ENCODE data around the gene PRR19.
A peak's percentile ranks its signal among the peaks of the same experiment; 100 is the strongest.

The PRR19 gene

DNA sequence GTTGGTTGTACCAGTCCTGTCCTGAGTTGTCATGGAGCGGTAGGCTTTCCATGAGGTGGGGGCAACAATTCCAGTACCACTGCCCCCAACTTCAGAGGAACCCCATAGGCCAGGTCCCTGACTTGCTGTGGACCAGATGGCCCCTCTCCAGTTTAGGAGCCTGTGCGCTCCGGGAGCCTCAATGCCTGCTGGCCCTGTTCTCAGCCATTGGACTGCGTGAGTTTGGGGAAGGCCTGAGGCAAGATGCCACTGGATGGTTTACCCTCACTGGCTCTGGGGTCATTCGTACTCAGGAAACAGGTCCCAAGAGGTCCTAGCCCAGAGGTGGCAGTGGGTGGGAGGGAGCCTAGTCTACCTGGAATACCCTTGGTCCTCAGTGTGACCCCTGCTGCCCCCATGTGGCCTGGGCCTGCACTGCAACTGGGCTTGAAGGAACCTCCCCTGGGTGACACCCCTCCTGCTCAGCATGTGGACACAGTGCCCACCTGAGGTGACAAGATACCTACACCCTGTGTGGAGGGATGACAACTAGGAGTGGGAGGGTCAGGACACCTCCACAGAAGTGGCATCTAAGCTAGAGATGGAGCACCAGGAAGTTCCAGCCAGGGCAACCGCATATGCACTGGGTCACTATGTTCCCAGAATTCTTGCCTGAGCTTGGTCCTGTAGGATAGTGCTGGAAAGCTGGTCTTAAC lies 6.0 kb upstream of the PRR19 start:
- peak; percentile 83 for DNase-seq (ENCODE audit: low read depth)

DNA sequence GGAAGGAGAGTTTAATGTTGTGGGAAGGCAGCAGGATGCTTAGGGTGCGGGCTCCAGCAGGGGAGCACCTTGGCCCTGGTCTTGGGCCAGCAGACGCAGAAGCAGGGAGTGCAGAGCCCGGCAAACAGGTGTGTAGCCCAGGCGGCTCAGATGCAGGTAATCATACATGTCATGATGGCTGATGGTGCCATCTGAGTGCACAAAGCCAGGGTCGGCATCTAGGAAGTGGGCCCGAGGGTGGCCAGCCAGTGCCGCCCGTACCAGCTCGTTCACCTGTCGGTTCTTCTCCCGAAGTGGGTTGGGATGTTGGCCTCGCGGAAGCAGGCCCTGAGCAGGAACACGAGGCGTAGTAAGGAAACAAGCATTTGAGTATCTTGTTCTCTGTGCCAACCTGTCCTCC lies 4.9 kb upstream of the PRR19 start:
- DNase-seq (ENCODE audit: low read depth): no peak

DNA sequence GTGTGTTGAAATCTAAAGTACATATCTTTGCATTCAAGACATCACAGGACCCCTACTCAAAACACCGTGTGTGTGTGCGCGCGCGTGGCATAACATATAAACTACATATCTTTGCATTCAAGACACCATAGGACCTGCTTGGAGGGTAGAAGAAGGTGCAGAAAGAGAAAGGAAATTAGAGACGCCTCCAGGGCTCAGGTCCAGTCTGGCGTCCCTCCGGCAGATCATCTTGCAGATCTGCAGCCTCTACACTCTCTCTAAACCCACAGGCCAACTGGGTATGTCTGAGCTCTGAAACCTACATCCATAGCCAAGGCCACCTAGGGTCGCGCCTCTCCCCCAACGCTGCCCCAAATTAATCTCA lies 1.2 kb downstream of the PRR19 start:
- no peak for DNase-seq (ENCODE audit: low read depth)

DNA sequence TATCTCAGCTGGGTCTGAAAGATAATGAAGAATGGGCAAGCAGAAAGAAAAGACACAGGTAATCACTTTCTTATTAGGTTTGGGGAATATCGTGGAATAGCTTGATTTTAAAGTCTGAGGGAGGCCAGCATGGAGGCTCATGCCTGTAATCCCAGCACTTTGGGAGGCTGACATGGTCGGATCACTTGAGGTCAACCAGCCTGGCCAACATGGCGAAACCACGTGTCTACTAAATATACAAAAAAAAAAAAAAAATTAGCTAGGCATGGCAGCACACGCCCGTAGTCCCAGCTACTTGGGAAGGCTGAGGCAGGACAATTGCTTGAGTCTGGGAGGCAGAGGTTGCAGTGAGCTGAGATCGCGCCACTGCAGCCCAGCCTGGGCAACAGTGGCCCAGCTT lies 1.9 kb downstream of the PRR19 start:
- DNase-seq (ENCODE audit: low read depth): no peak

DNA sequence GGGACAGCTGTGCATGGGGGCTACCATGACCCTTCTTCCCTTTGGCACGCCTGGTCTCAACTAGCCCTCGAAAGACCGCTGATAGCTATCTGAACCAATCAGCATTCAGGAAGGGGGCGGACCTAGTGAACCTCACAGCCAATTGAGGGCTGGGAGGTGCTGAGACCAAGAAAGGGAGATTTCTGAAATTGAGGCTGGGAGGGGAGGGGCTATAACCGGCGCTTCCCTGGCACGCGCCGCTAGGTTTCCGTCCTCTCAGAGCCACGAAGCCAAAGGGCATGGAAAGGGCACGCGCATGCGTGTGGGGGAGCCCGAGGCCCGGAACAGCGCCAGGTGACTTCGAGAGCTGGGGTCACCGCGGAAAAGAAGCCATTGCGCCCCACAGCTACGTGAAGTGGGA lies 4.7 kb downstream of the PRR19 start:
- DNase-seq (ENCODE audit: low read depth): no peak

DNA sequence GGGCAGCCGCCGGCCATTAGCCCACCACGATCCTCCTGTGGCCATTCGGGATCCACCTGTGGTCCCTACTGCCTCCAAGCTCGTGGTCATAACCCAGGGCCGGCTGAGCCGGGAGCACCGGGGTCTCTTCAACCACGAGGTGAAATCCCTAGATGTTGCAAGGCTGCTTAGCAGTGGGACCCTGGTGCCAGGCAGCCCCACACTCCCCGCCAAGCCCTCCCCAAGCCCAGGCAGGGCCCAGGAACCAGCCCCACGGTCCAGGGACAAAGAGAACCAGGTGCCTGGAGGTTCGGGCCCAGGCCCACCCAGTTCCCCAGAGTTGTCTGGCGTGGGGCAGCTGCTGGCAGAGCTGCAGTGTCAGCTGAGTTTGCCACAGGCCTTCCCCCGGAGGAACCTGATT lies 7.8 kb downstream of the PRR19 start:
- DNase-seq (ENCODE audit: low read depth): no peak

DNA sequence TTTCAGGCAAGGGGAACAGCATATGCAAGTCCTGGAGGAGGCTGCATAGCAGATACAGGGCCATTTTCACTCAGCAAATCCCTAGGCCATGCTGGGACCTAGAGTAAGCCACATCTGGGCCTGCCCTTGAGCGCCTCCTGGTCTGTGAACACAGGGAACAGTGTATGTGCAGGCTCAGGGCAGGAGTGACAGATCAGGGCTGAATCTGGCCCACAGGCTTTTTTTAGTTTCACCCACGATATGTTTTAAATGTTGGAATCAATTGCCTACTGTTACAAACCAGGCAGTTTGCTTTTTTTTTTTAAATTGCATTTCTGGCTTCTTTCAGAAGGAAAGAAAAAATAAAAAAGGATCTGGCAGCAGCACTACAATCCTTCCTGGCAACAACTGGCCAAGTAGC lies 9.7 kb downstream of the PRR19 start:
- no peak for DNase-seq (ENCODE audit: low read depth)

DNA sequence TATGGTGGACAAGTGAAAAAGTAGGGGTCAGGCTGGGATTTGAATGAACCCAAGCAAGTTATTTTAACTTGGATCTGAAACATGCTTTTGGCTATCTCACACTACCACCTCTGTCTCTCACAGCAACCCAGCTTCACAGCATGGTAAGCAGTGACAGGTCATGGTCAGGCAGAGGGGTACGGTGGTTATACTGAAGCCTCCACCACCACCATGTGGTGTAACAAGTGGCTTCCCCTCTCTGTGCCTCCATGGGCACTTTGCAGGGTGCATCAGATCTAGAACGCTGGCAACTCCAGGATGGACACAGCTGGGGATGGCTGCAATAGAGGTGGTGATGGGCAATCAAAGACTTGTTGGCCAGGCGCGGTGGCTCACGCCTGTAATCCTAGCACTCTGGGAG lies 10.4 kb downstream of the PRR19 start:
- no peak for DNase-seq (ENCODE audit: low read depth)

DNA sequence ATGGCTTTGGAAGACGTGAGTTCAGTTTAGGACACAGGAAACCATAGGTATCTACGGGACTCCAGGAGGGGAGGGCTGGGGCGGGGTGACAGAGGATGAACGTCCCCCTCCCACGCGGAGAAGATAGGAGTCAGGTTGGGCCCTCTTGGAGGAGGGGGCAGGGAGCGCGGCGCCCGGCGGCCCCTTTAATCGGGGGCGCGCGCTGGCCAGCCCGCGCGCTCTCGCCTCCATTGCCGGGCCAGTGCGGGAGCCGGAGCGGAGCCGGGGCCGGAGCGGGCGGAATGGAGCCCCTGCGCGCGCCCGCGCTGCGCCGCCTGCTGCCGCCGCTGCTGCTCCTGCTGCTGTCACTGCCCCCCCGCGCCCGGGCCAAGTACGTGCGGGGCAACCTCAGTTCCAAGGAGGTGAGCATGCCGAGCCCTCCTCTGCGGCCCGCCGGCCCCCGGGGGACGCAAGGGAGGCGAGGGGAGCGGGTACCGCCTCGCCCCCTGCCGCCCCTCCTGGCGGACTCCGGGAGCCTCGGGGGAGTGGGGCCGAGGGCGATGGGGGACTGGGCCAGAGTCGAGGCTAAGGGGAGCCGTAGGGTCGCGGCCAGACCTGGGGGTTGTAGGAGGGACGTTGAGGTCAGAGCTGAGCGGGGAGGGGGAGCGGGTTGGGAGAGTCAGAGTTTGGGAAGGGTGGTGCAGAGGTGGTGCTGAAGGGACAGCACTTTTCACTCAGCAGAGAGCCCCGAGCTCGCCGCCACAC lies 11.3 kb downstream of the PRR19 start, which contains the start of gene TMEM145:
Gene TMEM145 (plus strand): TSS at position 214 of the 744 bp plus-strand sequence. CDS start 68 bp downstream, at position 282.
- no peak for DNase-seq (ENCODE audit: low read depth)

DNA sequence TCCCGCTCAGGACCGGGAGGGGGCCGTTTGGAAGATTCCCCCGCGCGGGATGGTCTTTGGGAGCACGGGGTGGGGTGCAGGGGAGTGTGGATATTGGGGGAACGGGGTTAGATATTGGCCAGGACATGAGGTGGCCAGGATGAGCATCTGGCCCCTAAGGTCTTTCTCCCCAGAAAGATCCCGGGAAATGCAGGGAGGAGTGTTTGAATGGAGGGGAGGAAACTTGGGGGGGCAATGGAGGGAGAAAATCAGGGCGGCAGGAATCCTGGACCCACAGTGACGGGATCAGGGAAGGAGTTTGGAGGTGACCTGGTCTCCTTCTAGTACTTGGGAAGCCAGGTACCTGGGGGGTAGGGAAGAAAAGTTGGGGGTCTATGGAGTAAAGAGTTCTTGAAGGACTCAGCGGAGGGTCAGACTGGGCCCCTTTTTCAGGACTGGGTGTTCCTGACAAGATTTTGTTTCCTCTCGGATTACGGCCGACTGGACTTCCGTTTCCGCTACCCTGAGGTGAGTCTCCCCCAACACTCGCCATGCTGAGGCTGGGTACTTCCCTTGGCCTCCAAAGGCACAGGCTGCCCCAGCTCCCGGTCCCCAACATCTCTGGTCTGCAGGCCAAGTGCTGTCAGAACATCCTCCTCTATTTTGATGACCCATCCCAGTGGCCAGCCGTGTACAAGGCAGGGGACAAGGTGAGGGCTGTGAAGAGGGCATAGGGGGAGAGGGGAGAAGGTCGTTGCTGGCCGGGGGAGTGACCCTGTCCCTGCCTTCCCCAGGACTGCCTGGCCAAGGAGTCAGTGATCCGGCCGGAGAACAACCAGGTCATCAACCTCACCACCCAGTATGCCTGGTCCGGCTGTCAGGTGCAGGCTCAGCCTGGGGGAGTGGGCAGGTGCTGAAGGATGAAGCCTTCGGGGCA lies 12.2 kb downstream of the PRR19 start:
- DNase-seq (ENCODE audit: low read depth): no peak

DNA sequence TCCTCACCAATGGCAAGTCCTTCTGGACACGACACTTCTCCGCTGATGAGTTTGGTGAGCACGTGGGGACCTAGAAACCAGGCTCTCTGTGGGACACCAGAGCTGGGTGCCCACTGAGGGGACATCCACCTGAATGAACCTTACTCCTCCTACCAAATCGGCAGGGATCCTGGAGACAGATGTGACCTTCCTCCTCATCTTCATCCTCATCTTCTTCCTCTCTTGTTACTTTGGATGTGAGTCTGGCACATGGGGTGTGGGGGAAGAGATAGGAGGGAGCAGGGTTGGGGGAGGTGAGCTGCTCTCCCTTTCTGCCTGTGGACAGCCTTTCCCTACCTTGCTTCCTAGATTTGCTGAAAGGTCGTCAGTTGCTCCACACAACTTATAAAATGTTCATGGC lies 13.1 kb downstream of the PRR19 start:
- DNase-seq (ENCODE audit: low read depth): no peak

DNA sequence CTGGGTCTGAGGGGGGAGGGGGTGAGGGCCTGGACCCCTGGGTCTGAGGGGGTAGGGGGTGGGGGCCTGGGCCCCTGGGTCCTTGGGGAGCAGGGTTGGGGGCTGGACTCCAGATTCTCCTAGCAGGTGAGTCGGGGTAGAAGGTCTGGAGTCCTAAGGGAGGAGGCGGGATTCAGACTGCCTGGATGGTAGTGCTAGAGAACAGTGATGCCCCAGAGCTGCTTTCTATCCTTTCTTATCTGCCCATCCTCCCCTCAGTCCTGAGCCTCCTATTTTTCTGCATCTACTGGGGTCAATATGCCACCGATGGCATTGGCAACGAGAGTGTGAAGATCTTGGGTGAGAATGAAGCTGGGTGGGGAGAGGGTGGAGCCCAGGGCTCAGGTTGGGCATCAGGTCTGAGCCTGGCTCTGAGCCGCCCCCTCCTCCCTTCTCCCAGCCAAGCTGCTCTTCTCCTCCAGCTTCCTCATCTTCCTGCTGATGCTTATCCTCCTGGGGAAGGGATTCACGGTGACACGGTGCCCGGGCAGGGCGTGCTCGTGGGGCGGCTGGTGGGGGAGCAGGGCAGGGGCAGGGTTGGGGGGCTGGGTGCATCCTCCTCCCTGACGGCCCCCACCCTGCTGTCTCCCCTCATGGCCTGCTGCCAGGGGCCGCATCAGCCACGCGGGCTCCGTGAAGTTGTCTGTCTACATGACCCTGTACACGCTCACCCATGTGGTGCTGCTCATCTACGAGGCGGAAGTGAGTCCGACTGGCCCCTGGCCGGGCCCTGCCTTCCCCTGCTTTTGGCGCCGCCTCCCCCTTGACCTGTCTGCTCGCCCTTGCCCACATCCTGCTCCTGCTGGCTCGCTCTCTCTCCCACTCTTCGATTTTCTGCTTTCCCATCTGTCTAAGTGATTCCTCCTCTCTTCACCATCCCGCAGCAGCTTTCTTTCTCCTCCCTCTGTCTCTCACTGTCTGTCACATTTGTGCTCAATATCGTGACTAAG lies 14.6 kb downstream of the PRR19 start:
- DNase-seq (ENCODE audit: low read depth): no peak

DNA sequence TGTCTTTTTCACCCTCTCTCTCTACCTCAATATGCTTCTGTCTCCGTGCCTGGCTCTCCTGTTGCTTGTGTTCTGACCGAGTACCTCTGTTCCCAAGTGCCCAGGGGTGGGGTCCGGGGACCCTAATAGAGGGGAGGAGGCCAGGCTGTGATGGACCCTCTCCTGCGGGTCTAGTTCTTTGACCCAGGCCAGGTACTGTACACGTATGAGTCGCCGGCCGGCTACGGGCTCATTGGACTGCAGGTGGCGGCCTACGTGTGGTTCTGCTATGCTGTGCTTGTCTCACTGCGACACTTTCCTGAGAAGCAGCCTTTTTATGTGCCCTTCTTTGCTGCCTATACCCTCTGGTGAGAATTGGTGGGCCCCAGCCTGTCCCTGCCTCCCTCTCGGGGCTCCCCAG lies 15.6 kb downstream of the PRR19 start:
- no peak for DNase-seq (ENCODE audit: low read depth)

DNA sequence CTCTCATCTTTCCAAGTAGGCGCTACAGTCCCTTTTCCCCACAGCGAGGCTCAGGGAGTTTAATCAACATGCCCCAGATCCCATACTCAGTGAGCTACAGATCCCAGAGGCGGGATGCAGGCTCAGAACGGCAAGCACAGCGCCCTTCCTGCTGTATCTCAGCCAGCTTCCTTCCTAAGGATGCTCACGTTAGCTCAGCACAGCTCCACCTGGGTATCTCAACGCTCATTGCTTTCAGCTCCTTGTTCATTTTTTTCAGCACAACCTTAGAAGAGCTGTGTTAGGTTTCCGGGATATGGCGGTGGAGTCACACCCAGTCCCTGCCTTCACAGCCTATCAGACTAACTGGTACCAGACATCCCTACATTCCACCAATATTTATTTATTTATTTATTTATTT lies 20.4 kb downstream of the PRR19 start:
- DNase-seq (ENCODE audit: low read depth): no peak

DNA sequence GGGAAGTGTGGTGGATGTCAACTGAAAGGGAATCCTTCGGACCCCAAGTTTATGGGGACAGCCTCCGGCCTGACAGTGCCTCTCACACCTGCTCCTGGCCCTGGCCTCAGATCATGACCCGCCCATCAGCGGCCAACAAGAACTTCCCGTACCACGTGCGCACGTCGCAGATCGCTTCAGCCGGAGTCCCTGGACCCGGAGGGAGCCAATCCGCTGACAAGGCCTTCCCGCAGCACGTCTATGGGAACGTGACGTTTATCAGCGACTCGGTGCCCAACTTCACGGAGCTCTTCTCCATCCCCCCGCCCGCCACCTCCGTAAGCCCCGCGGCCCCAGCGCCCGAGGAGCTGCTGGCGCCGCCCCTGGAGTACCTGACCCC lies 21.5 kb downstream of the PRR19 start:
- no peak for DNase-seq (ENCODE audit: low read depth)

DNA sequence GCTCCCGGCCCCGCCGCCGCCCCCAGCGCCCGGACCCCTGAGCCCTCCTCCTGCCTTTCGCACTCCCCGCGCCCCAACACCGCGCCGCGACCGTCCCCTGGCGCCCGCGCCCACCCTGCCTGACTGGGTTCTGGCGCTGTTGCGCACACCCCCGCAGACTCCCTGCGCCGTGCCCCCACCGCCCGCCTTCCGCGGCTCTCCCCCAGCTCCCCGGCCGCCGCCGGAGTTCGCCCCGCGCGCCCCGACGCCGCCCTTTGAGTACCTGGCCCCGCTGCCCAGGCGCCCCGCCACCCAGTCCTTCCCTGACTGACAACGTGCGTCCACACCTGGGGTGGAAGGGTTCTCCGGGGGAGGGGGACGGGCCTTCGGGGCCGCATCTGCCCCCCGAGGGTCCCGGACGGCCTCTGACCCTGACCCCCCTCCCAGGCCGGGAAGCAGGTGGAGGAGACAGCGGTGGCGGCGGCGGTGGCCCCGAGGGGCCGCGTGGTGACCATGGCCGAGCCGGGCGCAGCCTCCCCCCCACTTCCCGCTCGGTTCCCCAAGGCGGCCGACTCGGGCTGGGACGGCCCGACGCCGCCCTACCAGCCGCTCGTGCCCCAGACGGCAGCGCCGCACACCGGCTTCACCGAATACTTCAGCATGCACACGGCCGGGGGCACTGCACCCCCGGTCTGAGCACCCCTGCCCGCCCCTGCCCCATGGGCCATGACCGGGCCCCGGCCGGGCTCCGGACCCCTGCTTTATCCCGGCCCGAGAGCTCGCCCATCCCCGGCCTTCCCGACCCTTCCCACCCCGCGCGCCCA lies 22.1 kb downstream of the PRR19 start:
- no peak for DNase-seq (ENCODE audit: low read depth)

DNA sequence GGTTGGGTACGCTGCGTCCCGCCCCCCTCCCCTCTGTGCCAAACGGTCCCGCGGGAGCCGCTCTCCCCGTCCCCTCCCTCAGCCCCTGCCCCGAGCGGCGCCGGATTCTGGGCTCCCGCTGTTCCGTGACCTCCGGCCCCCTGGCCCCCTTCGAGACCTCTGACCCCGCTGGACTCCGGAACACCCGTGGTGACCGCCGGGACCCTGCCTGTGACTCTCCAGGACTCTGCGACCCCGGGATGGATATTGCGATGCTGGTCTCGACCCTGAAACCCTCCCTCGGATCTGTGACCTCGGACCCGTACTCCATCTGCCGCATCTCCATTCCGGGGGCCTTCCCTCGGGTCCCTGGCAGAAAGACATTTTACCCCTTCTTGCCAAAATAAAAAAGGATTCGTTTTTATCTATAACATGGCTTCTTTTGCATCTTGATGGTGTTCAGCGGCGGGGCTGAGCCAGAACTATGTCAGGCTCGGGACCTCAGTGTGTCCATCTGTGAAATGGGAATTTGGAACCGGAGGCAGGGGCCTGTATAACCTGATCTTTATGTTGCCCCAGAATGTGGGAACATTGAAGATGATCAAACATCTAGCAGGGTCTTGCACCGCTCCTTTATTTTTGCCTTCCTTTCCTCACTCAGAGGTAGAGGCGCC lies 22.8 kb downstream of the PRR19 start:
- DNase-seq (ENCODE audit: low read depth): no peak

DNA sequence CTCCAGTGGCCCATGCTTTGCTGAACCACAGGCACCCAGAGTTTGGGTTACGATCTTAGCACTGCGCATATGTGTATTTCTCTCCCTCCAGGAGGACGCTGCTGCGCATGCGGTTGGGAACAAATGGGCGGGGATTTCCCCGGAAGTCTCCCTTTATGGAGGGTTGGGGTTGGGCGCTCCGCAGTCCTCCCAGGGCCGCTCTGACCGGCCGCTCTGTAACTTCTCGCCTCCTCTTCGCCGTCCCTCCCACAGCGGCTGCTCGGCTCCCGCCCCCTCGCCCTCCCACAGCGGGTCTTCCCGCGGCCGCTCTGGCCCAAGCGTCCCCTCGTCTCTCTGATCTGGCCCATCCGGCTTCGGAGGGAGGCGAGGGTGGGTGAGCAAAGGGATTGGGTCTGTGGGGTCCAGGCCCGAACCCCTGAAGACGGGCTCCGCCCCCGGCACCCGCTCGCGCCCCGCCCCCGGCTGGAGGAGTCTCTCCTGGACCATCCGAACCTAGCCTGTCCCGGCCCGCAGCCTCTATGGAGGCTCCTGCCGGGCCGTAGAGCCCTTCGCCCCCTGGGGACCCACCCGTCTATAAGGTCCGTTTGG lies 23.5 kb downstream of the PRR19 start, which contains the start of gene MEGF8:
Gene MEGF8 (plus strand): TSS at position 328 of the 588 bp plus-strand sequence. CDS start 609 bp downstream, outside the sequence.
- peak; percentile 90 for DNase-seq (ENCODE audit: low read depth)

DNA sequence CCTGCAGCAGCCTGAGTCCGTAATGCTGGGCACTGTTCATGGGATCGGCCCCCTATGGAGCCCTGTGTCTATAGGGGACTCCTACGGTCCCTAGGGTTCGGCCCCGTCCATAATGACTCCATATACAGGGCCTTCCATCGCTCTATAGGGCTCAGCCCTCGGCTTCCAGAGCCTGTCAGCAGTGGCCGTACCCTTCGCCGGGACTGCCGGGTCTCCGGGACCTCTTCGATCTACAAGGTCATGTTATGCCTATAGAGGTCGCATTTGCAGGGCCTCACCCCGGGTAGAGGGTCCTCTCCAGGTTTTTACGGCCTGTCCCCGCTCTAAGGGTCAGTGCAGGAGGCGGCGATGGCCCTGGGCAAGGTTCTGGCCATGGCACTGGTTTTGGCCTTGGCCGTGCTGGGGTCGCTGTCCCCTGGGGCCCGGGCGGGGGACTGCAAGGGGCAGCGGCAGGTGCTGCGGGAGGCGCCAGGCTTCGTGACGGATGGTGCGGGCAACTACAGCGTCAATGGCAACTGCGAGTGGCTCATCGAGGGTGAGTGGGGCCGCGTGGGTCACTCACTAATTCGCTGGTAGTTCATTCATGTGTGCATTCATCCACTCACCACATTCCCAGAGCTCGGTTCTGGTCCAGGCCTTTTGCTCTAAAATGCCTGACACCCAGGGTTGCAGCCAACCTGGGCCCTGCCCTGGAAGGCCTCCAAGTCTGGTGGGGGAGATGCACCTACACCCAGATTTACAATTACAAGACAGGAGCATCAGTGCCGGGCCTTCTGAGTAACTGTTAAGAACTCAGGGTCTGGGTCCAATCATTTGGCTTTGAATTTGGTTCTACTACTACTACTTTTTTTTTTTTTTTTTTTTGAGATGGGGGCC lies 24.2 kb downstream of the PRR19 start:
- no peak for DNase-seq (ENCODE audit: low read depth)

All from stimulated activated CD8-positive, alpha-beta memory T cell treated with anti-CD3 and anti-CD28 coated beads, Interleukin-15, amount 100 ng/mL, for 24 hours (primary cell).